ENCODE results near the gene VPS51. TPM values are rescaled to one million over a fixed set of nuclear protein-coding genes. Genes with fewer than 3 reads are reported as not detected.

VPS51 gene
- total RNA-seq, 2 donors from 2014 or later = 323 to 542 TPM

DNA sequence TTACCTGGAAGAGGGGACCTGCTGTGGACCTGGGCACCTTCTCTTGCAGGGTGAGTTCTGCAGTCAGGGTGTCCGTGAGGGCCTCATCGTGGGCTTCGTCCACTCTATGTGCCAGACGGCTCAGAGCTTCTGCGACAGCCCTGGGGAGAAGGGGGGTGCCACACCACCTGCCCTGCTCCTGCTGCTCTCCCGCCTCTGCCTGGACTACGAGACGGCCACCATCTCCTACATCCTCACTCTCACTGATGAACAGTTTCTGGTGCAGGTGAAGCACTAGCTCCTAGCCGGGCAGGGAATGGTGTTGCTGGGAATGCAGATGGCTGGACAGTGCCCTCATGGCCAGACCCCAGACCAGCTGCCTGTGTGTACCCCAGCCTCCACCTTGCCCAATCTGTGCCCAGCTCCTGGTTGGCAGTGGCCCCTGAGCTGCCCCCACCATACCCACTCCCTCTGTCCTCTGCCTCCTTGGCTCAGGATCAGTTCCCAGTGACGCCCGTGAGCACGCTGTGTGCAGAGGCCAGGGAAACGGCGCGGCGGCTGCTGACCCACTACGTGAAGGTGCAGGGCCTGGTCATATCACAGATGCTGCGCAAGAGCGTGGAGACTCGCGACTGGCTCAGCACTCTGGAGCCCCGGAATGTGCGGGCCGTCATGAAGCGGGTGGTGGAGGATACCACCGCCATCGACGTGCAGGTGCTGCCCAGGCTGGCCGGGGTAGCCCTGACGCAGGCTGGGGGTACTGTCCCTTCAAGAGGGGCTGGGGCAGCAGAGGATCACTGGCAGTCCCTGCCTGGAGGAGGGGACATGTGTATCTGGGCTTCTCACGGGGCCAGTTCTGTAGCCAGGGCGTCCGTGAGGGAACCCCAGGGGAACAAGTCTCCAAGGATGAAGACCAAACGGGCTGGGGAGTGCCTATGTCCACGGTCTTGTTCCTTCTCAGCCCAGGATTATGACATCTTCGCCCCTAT is 13.5 kb downstream of the VPS51 start:
- whole genome bisulfite sequencing = 89% methylated on average over 36 of the region's 36 CpGs
- no peak overlapping the region for H3K27ac ChIP-seq
- no peaks in the 10 kb centered on the region for H3K9me3 ChIP-seq
- no peak overlapping the region for H3K4me3 ChIP-seq
- DNase-seq (ENCODE audit: low spot score) = no peak
- peaks cover 11% of the 10 kb centered on the region for H3K4me1 ChIP-seq (replicated peaks)
- intact Hi-C loops (cut with DNase I) = loop anchor here (10.0 kb wide), 2 partner anchors 195 to 255 kb away; partner anchors contain the start of gene ATG2A
- TF ChIP-seq POLR2A (IDR thresholded peaks at IDR 0.05) = no peak
- TF ChIP-seq POLR2AphosphoS5 (IDR thresholded peaks at IDR 0.05) = no peak
- TF ChIP-seq, protein P1, sequence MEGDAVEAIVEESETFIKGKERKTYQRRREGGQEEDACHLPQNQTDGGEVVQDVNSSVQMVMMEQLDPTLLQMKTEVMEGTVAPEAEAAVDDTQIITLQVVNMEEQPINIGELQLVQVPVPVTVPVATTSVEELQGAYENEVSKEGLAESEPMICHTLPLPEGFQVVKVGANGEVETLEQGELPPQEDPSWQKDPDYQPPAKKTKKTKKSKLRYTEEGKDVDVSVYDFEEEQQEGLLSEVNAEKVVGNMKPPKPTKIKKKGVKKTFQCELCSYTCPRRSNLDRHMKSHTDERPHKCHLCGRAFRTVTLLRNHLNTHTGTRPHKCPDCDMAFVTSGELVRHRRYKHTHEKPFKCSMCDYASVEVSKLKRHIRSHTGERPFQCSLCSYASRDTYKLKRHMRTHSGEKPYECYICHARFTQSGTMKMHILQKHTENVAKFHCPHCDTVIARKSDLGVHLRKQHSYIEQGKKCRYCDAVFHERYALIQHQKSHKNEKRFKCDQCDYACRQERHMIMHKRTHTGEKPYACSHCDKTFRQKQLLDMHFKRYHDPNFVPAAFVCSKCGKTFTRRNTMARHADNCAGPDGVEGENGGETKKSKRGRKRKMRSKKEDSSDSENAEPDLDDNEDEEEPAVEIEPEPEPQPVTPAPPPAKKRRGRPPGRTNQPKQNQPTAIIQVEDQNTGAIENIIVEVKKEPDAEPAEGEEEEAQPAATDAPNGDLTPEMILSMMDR (IDR thresholded peaks at IDR 0.05) = no peak
- H3K27me3 ChIP-seq (replicated peaks; ENCODE audit: insufficient read depth) = no peaks in the 10 kb centered on the region
- H3K36me3 ChIP-seq = no peaks in the 10 kb centered on the region

DNA sequence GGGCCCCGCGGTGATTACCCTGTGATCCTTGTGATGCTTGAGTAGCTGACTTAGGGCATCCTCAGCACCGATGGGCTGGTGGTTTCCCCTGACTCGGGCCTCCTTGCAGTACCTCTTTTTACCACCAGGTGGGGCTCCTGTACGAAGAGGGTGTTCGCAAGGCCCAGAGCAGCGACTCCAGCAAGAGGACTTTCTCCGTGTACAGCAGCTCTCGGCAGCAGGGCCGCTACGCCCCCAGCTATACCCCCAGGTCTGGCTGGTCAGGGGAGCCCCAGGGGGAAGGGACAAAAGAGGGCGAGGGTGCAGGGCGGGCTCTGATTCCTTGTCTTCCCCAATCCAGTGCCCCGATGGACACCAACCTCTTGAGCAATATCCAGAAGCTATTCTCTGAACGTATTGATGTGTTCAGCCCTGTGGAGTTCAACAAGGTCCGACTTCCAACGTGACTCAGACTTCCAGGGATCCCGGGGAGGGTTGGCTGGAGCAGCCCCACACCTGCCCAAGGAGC is 14.4 kb downstream of the VPS51 start:
- peaks cover 7% of the 10 kb centered on the region for H3K4me1 ChIP-seq (replicated peaks)

DNA sequence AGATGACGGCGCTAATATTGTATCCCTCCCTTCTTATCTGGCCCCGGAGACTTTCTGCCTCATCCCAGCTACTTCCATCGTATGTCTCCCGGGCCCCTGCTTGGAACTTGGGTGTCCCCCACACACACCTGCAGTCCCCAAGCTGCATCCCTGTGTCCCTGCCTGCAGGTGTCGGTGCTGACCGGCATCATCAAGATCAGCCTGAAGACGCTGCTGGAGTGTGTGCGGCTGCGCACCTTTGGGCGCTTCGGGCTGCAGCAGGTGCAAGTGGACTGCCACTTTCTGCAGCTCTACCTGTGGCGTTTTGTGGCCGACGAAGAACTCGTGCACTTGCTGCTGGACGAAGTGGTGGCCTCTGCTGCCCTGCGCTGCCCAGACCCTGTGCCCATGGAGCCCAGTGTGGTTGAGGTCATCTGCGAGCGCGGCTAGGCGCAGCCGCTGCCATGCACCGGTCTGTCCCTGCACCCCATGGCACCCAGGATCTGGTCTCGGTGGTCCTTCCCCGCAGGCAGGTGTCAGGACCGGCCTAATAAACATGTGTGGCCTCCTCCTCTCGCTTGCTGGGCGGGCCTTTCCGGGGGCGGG is 15.2 kb downstream of the VPS51 start:
- no peak for TF ChIP-seq POLR2AphosphoS5 (IDR thresholded peaks at IDR 0.05)
- TF ChIP-seq, protein P1 (IDR thresholded peaks at IDR 0.05) = no peak
- Histone ChIP-seq H3K27ac (peak overlapping the region in 1 of 2 donors; percentile 60), H3K4me3 (no peak overlapping the region), H3K9me3 (no peaks in the 10 kb centered on the region), H3K36me3 (no peaks in the 10 kb centered on the region), H3K27me3 (replicated peaks; ENCODE audit: insufficient read depth) (no peaks in the 10 kb centered on the region), H3K4me1 (replicated peaks) (peaks cover 14% of the 10 kb centered on the region)
- no peak for DNase-seq (ENCODE audit: low spot score)
- 70% methylated on average over 29 of the region's 31 CpGs for WGBS
- intact Hi-C loops (cut with DNase I) = loop anchor here (10.0 kb wide), 2 partner anchors 196 to 256 kb away; partner anchors contain the start of gene ATG2A

More for the DNA sequence above, 14.4 kb downstream of the VPS51 start:
- Histone ChIP-seq H3K4me3 (no peak overlapping the region), H3K27ac (peak overlapping the region; percentile 34 to 60), H3K9me3 (no peaks in the 10 kb centered on the region), H3K36me3 (no peaks in the 10 kb centered on the region), H3K27me3 (replicated peaks; ENCODE audit: insufficient read depth) (no peaks in the 10 kb centered on the region)
- peak; percentile 86 for DNase-seq (ENCODE audit: low spot score)
- 16% methylated on average over 18 of the region's 18 CpGs for WGBS
- TF ChIP-seq, protein P1 (IDR thresholded peaks at IDR 0.05) = peak; percentile 98
- TF ChIP-seq POLR2AphosphoS5 (IDR thresholded peaks at IDR 0.05) (peak; percentile 68), POLR2A (IDR thresholded peaks at IDR 0.05) (no peak)
- intact Hi-C loops (cut with DNase I) = loop anchor here (10.0 kb wide), 2 partner anchors 196 to 256 kb away; partner anchors contain the start of gene ATG2A

DNA sequence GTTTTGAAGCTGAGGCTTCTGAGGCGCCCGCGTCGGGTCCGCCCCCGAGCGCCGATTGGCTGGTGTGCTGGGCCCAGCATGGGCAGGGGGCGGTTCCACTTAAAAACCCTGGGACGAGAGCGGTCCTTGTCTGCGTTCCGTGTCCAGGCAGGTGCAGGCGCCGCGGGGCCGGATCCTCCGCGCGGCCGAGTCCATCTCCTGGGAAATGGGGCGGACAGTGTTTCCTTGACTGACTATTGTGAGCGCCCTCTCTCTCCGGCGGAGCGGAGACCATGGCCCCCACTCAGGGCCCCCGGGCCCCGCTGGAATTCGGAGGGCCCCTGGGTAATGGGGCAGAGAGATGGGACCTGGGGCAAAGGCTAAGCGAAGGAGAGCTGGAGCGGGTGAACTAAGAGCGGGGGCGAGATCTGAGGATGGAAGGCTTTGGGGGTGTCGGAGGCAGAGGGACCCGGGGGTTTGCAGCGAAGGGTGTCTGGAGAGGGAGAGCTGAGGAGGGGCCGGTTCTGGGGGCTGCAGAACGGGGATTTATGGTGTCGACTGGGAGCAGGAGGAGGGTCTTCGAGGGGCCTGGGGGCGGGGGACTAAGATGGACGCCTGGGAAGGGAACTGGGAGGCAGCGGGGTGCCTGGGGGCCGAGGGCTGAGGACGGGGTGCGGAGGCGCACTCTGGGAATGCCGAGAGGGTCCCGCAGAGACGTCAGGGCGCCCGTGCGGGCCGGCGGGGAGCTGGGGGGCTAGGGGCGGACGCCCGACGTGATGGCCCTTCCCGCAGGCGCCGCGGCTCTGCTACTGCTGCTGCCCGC is 15.9 kb downstream of the VPS51 start, which contains the start of gene TM7SF2:
Gene TM7SF2 (plus strand): TSS at position 129 of the 802 bp plus-strand sequence. CDS start 144 bp downstream, at position 273.
- Histone ChIP-seq H3K4me1 (replicated peaks) (peaks cover 18% of the 10 kb centered on the region), H3K36me3 (no peaks in the 10 kb centered on the region), H3K27me3 (replicated peaks; ENCODE audit: insufficient read depth) (no peaks in the 10 kb centered on the region), H3K4me3 (peak within 1 kb of the TSS; percentile 42 to 51), H3K9me3 (no peaks in the 10 kb centered on the region), H3K27ac (peak within 1 kb of the TSS; percentile 76 to 80)
- 2% methylated on average over 59 of the region's 64 CpGs for WGBS
- TF ChIP-seq POLR2AphosphoS5 (IDR thresholded peaks at IDR 0.05) (peak; percentile 98), POLR2A (IDR thresholded peaks at IDR 0.05) (peak; percentile 94)
- TF ChIP-seq, protein P1 (IDR thresholded peaks at IDR 0.05) = peak in 1 of 4 experiments; percentile 12
- intact Hi-C loops (cut with DNase I) = loop anchor here (10.0 kb wide), 2 partner anchors 197 to 257 kb away; partner anchors contain the start of gene ATG2A
- peak; percentile 97 for DNase-seq (ENCODE audit: low spot score)
